HEK293 (cell line): ENCODE data around the gene RPS15.
A peak's percentile ranks its signal among the peaks of the same experiment; 100 is the strongest.

Experiments
- BCL6B ChIP-seq: fragments of 450-650 bp; formaldehyde crosslinking; IDR thresholded peaks from 2 replicates; pipeline ENCODE4 v1.5.1; 2017; ENCODE audit warnings: missing biosample characterization, missing genetic modification characterization
- KLF8 ChIP-seq: fragments of 450-650 bp; formaldehyde crosslinking; IDR thresholded peaks from 2 replicates; pipeline ENCODE4 v1.5.1; 2016; ENCODE audit warnings: missing biosample characterization, missing genetic modification characterization
- KLF9 ChIP-seq: fragments of 450-650 bp; formaldehyde crosslinking; IDR thresholded peaks from 2 replicates; pipeline ENCODE4 v1.5.1; 2016; ENCODE audit warnings: missing biosample characterization, missing genetic modification characterization, low read depth
- RBAK ChIP-seq: fragments of 450-650 bp; formaldehyde crosslinking; IDR thresholded peaks from 2 replicates; pipeline ENCODE4 v1.5.1; 2016; ENCODE audit warnings: missing biosample characterization, missing genetic modification characterization
- SCRT1 ChIP-seq: fragments of 450-650 bp; formaldehyde crosslinking; IDR thresholded peaks from 2 replicates; pipeline ENCODE4 v1.5.1; 2016; ENCODE audit warnings: missing biosample characterization, missing genetic modification characterization, borderline replicate concordance
- YY2 ChIP-seq: fragments of 450-650 bp; formaldehyde crosslinking; IDR thresholded peaks from 2 replicates; pipeline ENCODE4 v1.5.1; 2016; ENCODE audit warnings: missing biosample characterization, missing genetic modification characterization
- ZEB2 ChIP-seq: fragments of 450-650 bp; formaldehyde crosslinking; IDR thresholded peaks from 2 replicates; pipeline ENCODE4 v1.5.1; 2016; ENCODE audit warnings: missing biosample characterization, missing genetic modification characterization
- ZNF148 ChIP-seq: fragments of 450-650 bp; formaldehyde crosslinking; IDR thresholded peaks from 2 replicates; pipeline ENCODE4 v1.5.0; 2017; ENCODE audit warnings: missing biosample characterization, missing genetic modification characterization, borderline replicate concordance
- ZNF174 ChIP-seq: fragments of 450-650 bp; formaldehyde crosslinking; IDR thresholded peaks from 2 replicates; pipeline ENCODE4 v1.5.0; 2017; ENCODE audit warnings: missing biosample characterization, mild to moderate bottlenecking, missing genetic modification characterization
- ZNF280C ChIP-seq: fragments of 450-650 bp; formaldehyde crosslinking; IDR thresholded peaks from 2 replicates; pipeline ENCODE4 v1.5.1; 2016; ENCODE audit warnings: missing biosample characterization, missing genetic modification characterization
- ZNF292 ChIP-seq: fragments of 450-650 bp; formaldehyde crosslinking; IDR thresholded peaks from 2 replicates; pipeline ENCODE4 v1.5.1; 2016; ENCODE audit warnings: low read depth, missing biosample characterization, missing genetic modification characterization, borderline replicate concordance
- ZNF311 ChIP-seq: fragments of 450-650 bp; formaldehyde crosslinking; IDR thresholded peaks from 2 replicates; pipeline ENCODE4 v1.5.1; 2017; ENCODE audit warnings: missing biosample characterization, missing genetic modification characterization, borderline replicate concordance
- ZNF341 ChIP-seq: fragments of 450-650 bp; formaldehyde crosslinking; IDR thresholded peaks from 2 replicates; pipeline ENCODE4; 2016; ENCODE audit warnings: low read depth, missing biosample characterization, missing genetic modification characterization
- ZNF37A ChIP-seq: fragments of 450-650 bp; IDR thresholded peaks from 2 replicates; pipeline ENCODE4 v1.5.1; 2018; ENCODE audit warnings: missing biosample characterization, missing genetic modification characterization
- ZNF449 ChIP-seq: fragments of 450-650 bp; formaldehyde crosslinking; IDR thresholded peaks from 2 replicates; pipeline ENCODE4 v1.5.1; 2017; ENCODE audit warnings: missing biosample characterization, mild to moderate bottlenecking, missing genetic modification characterization, moderate library complexity
- ZNF501 ChIP-seq: fragments of 450-650 bp; formaldehyde crosslinking; IDR thresholded peaks from 2 replicates; pipeline ENCODE4 v1.5.1; 2016; ENCODE audit warnings: missing biosample characterization, missing genetic modification characterization
- ZNF513 ChIP-seq: fragments of 450-650 bp; IDR thresholded peaks from 2 replicates; pipeline ENCODE4 v1.5.1; 2018; ENCODE audit warnings: missing biosample characterization, missing genetic modification characterization
- ZNF610 ChIP-seq: fragments of 450-650 bp; formaldehyde crosslinking; IDR thresholded peaks from 2 replicates; pipeline ENCODE4 v1.5.1; 2016; ENCODE audit warnings: missing biosample characterization, missing genetic modification characterization, borderline replicate concordance
- ZSCAN16 ChIP-seq: fragments of 450-650 bp; formaldehyde crosslinking; IDR thresholded peaks from 2 replicates; pipeline ENCODE4 v1.5.1; 2016; ENCODE audit warnings: missing biosample characterization, missing genetic modification characterization
- TF ChIP-seq, protein P1 (sequence below): fragments of 450-650 bp; formaldehyde crosslinking; IDR thresholded peaks from 2 replicates; pipeline ENCODE4 v1.5.1; 2017; ENCODE audit warnings: missing biosample characterization, missing genetic modification characterization
- TF ChIP-seq, protein P2 (sequence below): fragments of 450-650 bp; formaldehyde crosslinking; conservative IDR thresholded peaks from 2 replicates; pipeline ENCODE4 v1.5.1; 2016; ENCODE audit warnings: low read depth, missing biosample characterization, missing genetic modification characterization

The RPS15 gene

GRCh38 chr19:1450735-1451731 lies 12.8 kb downstream of the RPS15 start (continued):
- TF ChIP-seq, protein P1, sequence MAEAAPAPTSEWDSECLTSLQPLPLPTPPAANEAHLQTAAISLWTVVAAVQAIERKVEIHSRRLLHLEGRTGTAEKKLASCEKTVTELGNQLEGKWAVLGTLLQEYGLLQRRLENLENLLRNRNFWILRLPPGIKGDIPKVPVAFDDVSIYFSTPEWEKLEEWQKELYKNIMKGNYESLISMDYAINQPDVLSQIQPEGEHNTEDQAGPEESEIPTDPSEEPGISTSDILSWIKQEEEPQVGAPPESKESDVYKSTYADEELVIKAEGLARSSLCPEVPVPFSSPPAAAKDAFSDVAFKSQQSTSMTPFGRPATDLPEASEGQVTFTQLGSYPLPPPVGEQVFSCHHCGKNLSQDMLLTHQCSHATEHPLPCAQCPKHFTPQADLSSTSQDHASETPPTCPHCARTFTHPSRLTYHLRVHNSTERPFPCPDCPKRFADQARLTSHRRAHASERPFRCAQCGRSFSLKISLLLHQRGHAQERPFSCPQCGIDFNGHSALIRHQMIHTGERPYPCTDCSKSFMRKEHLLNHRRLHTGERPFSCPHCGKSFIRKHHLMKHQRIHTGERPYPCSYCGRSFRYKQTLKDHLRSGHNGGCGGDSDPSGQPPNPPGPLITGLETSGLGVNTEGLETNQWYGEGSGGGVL (tag by site-specific recombination): no peak
- TF ChIP-seq ZNF513 (tag by site-specific recombination): no peak
- TF ChIP-seq ZNF174 (tag by site-specific recombination): no peak
- no peak for TF ChIP-seq YY2
- TF ChIP-seq ZNF292 (tag by site-specific recombination): no peak
- no peak for TF ChIP-seq ZSCAN16 (tag by site-specific recombination)
- peak; percentile 73 for TF ChIP-seq KLF8 (tag by site-specific recombination)
- no peak for TF ChIP-seq ZNF610
- no peak for TF ChIP-seq ZNF501 (tag by site-specific recombination)
- TF ChIP-seq ZNF311: no peak
- TF ChIP-seq ZNF341 (tag by site-specific recombination): peak; percentile 28; the same call in 1 of the 2 replicates
- no peak for TF ChIP-seq KLF9 (tag by site-specific recombination)
- no peak for TF ChIP-seq ZNF280C (tag by site-specific recombination)
- no peak for TF ChIP-seq ZNF37A (tag by site-specific recombination)
- TF ChIP-seq BCL6B (tag by site-specific recombination): no peak
- no peak for TF ChIP-seq RBAK (tag by site-specific recombination)
- TF ChIP-seq ZNF449 (tag by site-specific recombination): no peak
- TF ChIP-seq ZEB2 (tag by site-specific recombination): no peak
- TF ChIP-seq, protein P2, sequence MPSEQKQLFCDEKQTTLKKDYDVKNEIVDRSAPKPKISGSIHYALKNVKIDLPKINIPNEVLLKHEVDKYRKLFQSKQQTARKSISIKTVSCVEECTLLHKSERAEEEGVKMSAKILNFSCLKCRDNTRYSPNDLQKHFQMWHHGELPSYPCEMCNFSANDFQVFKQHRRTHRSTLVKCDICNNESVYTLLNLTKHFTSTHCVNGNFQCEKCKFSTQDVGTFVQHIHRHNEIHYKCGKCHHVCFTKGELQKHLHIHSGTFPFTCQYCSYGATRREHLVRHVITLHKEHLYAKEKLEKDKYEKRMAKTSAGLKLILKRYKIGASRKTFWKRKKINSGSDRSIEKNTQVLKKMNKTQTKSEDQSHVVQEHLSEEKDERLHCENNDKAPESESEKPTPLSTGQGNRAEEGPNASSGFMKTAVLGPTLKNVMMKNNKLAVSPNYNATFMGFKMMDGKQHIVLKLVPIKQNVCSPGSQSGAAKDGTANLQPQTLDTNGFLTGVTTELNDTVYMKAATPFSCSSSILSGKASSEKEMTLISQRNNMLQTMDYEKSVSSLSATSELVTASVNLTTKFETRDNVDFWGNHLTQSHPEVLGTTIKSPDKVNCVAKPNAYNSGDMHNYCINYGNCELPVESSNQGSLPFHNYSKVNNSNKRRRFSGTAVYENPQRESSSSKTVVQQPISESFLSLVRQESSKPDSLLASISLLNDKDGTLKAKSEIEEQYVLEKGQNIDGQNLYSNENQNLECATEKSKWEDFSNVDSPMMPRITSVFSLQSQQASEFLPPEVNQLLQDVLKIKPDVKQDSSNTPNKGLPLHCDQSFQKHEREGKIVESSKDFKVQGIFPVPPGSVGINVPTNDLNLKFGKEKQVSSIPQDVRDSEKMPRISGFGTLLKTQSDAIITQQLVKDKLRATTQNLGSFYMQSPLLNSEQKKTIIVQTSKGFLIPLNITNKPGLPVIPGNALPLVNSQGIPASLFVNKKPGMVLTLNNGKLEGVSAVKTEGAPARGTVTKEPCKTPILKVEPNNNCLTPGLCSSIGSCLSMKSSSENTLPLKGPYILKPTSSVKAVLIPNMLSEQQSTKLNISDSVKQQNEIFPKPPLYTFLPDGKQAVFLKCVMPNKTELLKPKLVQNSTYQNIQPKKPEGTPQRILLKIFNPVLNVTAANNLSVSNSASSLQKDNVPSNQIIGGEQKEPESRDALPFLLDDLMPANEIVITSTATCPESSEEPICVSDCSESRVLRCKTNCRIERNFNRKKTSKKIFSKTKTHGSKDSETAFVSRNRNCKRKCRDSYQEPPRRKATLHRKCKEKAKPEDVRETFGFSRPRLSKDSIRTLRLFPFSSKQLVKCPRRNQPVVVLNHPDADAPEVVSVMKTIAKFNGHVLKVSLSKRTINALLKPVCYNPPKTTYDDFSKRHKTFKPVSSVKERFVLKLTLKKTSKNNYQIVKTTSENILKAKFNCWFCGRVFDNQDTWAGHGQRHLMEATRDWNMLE (tag by site-specific recombination): no peak
- TF ChIP-seq SCRT1: no peak
- TF ChIP-seq ZNF148: no peak
